DND-41 (cell line): ENCODE results near the gene LCORL.
A peak's percentile ranks its signal among the peaks of the same experiment; 100 is the strongest.

Source experiments
- ATAC-seq: fragments of 200-7000 bp; cut with Tn5 transposase; 3 replicates; pipeline ENCODE4 v1.9.1; 2021; ENCODE audit warnings: low read depth; ENCODE audit not compliant: insufficient read depth
- DNase-seq: peaks from one replicate; pipeline ENCODE4 v3.0.0-alpha.2; 2020
- H2AFZ ChIP-seq: 2 replicates; pipeline ENCODE4 v1.6.0; 2012; ENCODE audit warnings: low read depth, low read length
- H3K27ac ChIP-seq: 2 replicates; pipeline ENCODE4 v1.5.1; 2012; ENCODE audit warnings: low read length, inconsistent platforms
- H3K27me3 ChIP-seq: fragments of 200-600 bp; sonication (generic); 2 replicates; pipeline ENCODE4 v1.6.0; 2012; ENCODE audit warnings: low read length, mild to moderate bottlenecking, inconsistent platforms; ENCODE audit not compliant: insufficient read depth, poor library complexity
- H3K36me3 ChIP-seq: 2 replicates; pipeline ENCODE4 v1.5.1; 2012; ENCODE audit warnings: low read length, inconsistent platforms; ENCODE audit not compliant: insufficient read depth
- H3K4me1 ChIP-seq: 2 replicates; pipeline ENCODE4 v1.5.1; 2012; ENCODE audit warnings: mild to moderate bottlenecking, low read length; ENCODE audit not compliant: insufficient read depth
- H3K4me2 ChIP-seq: 2 replicates; pipeline ENCODE4 v1.6.0; 2012; ENCODE audit warnings: mild to moderate bottlenecking, moderate library complexity, low read length, inconsistent platforms; ENCODE audit not compliant: insufficient read depth
- H3K4me3 ChIP-seq, 2 experiments: fragments of 200-600 bp in 1 of 2; shearing (Covaris generic) in 1 of 2; 2 replicates each; pipeline ENCODE4 v1.5.1; 2012 to 2016; ENCODE audit warnings: inconsistent platforms in 2 of 2, low read length in 2 of 2, mild to moderate bottlenecking in 2 of 2, low read depth in 1 of 2, moderate library complexity in 1 of 2
- H3K79me2 ChIP-seq: 2 replicates; pipeline ENCODE4 v1.6.0; 2012; ENCODE audit warnings: low read length, inconsistent platforms; ENCODE audit not compliant: insufficient read depth
- H3K9ac ChIP-seq: 2 replicates; pipeline ENCODE4 v1.6.0; 2012; ENCODE audit warnings: low read depth, mild to moderate bottlenecking, inconsistent platforms, low read length, moderate library complexity
- H3K9me3 ChIP-seq: 2 replicates; pipeline ENCODE4 v1.5.1; 2012; ENCODE audit warnings: low read length, moderate library complexity, mild to moderate bottlenecking, inconsistent platforms; ENCODE audit not compliant: insufficient read depth, severe bottlenecking
- H4K20me1 ChIP-seq: 2 replicates; pipeline ENCODE4 v1.6.0; 2012; ENCODE audit warnings: low read length; ENCODE audit not compliant: insufficient read depth
- EZH2 ChIP-seq: IDR thresholded peaks from 3 replicates; pipeline ENCODE4 v1.6.1; 2012; ENCODE audit warnings: borderline replicate concordance, low read depth, mild to moderate bottlenecking, moderate library complexity, low read length, inconsistent platforms; ENCODE audit not compliant: severe bottlenecking
- TF ChIP-seq, protein P1 (sequence below): IDR thresholded peaks from 2 replicates; pipeline ENCODE4 v1.5.1; 2012; ENCODE audit warnings: borderline replicate concordance, low read length, moderate library complexity, mild to moderate bottlenecking; ENCODE audit not compliant: poor library complexity, severe bottlenecking; ENCODE audit errors: extremely low read depth

LCORL gene

DNA sequence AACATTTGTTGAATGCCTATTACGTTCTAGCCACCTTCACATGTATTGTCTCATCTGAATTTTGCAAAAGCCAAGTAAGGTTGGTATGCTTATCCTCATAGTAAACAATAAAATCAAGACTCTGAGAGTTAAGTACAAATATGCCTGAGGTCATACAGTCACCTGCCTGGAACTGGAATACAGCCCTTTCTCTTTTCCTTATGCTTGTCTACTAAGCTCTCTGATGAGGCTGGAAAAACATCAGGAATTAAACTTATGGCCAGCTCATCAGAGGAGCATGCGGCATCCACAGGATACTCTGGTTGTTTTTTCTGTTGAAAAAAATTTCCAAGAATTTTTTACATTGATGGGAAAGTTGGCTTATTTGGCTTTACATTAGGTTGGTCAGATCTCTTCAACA is 175.3 kb downstream of the LCORL start:
- Histone ChIP-seq H3K9me3 (peaks cover 8% of the 10 kb centered on the region), H3K27me3 (no peaks in the 10 kb centered on the region), H3K36me3 (peaks cover 61% of the 10 kb centered on the region), H4K20me1 (0 out of 2 replicates have a peak, but pooled peaks cover 3% of the 10 kb centered on the region), H3K27ac (no peak overlapping the region), H3K4me3 (no peak overlapping the region), H2AFZ (no peak overlapping the region), H3K79me2 (no peaks in the 10 kb centered on the region), H3K4me1 (no peaks in the 10 kb centered on the region), H3K9ac (no peak overlapping the region), H3K4me2 (no peak overlapping the region)
- DNase-seq: no peak
- 0 out of 3 replicates have a peak, but pooled peaks have one; percentile 9 for ATAC-seq
- TF ChIP-seq, protein P1, sequence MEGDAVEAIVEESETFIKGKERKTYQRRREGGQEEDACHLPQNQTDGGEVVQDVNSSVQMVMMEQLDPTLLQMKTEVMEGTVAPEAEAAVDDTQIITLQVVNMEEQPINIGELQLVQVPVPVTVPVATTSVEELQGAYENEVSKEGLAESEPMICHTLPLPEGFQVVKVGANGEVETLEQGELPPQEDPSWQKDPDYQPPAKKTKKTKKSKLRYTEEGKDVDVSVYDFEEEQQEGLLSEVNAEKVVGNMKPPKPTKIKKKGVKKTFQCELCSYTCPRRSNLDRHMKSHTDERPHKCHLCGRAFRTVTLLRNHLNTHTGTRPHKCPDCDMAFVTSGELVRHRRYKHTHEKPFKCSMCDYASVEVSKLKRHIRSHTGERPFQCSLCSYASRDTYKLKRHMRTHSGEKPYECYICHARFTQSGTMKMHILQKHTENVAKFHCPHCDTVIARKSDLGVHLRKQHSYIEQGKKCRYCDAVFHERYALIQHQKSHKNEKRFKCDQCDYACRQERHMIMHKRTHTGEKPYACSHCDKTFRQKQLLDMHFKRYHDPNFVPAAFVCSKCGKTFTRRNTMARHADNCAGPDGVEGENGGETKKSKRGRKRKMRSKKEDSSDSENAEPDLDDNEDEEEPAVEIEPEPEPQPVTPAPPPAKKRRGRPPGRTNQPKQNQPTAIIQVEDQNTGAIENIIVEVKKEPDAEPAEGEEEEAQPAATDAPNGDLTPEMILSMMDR: no peak
- TF ChIP-seq EZH2: no peak

DNA sequence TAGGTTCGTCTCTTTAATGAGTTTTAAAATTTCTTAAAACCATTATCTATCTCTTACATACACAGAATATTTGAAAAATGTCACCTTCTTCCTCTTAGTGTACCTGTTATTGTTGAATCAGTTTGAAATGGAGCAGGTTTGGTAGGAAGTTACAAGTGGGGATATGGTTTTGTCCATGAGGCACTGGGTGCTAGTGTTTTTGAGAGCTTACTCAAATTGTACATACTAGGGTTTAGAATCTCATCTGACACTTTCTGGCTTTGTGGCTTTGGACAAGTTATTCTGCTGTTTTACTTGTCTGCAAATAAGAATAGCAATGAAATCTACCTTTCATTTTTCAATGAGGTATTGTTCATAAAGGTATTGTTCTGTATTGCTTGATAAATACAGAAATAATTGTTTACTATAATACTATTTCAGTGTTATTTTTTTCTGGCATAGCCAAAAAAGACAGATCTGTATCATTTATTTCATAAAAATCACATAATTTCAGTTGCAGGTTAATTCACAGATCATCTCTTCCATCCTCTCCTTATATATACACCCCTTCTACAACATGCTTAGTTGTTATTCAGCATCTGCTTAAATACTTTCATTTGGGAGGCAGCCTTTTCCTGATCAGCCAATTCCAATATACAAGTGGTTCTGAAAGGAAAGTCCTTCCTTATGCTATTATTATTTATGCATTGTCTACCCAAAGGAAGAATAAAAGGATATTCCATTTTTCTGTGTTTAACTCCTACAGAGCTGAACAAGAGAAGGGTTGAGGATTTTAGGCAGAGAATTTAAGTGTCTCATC is 197.5 kb downstream of the LCORL start:
- Histone ChIP-seq H3K4me2 (no peak overlapping the region), H2AFZ (no peak overlapping the region), H3K79me2 (peaks cover 85% of the 10 kb centered on the region), H3K27me3 (no peaks in the 10 kb centered on the region), H3K4me1 (0 out of 2 replicates have a peak, but pooled peaks cover 3% of the 10 kb centered on the region), H3K27ac (no peak overlapping the region), H3K4me3 (no peak overlapping the region), H3K36me3 (peaks cover 96% of the 10 kb centered on the region), H4K20me1 (peaks cover 6% of the 10 kb centered on the region; the same call in 1 of the 2 replicates), H3K9me3 (no peaks in the 10 kb centered on the region), H3K9ac (no peak overlapping the region)
- TF ChIP-seq EZH2: no peak
- TF ChIP-seq, protein P1: no peak
- no peak for ATAC-seq
- DNase-seq: no peak

DNA sequence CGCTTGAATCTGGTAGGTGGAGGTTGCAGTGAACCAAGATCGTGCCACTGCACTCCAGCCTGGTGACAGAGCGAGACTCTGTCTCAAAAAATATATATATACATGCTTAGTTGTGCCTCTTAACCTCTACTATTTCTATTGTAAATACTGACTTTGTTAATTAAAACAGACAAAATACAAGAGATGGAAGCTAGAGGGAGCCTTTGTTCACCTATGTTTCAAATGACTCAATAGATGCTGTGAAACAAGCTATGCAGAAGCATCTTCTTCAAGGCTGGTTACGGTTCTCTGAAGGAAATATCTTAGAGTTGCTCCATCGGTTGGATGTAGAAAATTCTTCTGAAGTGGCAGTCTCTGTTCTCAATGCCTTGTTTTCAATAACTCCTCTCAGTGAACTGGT is 204.5 kb downstream of the LCORL start:
- H4K20me1 ChIP-seq: peaks cover 25% of the 10 kb centered on the region
- no peak overlapping the region for H3K9ac ChIP-seq
- peaks cover 38% of the 10 kb centered on the region for H3K4me1 ChIP-seq
- no peak overlapping the region for H3K4me3 ChIP-seq
- H3K27me3 ChIP-seq: no peaks in the 10 kb centered on the region
- H2AFZ ChIP-seq: no peak overlapping the region
- TF ChIP-seq, protein P1: peak; percentile 62
- no peak for TF ChIP-seq EZH2
- peak; percentile 76 for ATAC-seq
- no peak for DNase-seq
- peaks cover 96% of the 10 kb centered on the region for H3K79me2 ChIP-seq
- H3K36me3 ChIP-seq: peaks cover 89% of the 10 kb centered on the region
- no peaks in the 10 kb centered on the region for H3K9me3 ChIP-seq
- H3K4me2 ChIP-seq: peak overlapping the region; percentile 39; the same call in 1 of the 2 replicates
- H3K27ac ChIP-seq: no peak overlapping the region

DNA sequence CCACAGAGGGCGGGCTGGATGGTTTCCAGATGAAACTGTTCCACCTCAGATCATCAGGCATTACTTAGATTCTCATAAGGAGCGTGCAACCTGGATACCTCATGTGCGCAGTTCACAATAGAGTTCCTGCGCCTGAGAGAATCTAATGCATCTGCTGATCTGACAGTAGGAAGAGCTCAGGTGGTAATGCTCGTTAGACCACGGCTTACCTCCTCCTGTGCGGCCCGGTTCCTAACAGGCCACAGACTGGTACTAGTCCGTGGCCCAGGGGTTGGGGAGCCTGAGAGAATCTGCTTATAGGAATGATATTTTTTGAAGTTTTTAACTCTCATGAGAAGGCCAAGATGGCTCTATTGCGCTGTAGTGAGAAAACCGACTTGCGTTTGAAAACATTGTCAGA is 205.4 kb downstream of the LCORL start:
- H3K4me1 ChIP-seq: peaks cover 38% of the 10 kb centered on the region
- no peak overlapping the region for H3K9ac ChIP-seq
- no peak overlapping the region for H3K27ac ChIP-seq
- H3K79me2 ChIP-seq: peaks cover 97% of the 10 kb centered on the region
- H3K36me3 ChIP-seq: peaks cover 86% of the 10 kb centered on the region
- H3K9me3 ChIP-seq: no peaks in the 10 kb centered on the region
- peaks cover 25% of the 10 kb centered on the region for H4K20me1 ChIP-seq
- H2AFZ ChIP-seq: no peak overlapping the region
- DNase-seq (no peak), ATAC-seq (no peak)
- H3K27me3 ChIP-seq: no peaks in the 10 kb centered on the region
- H3K4me3 ChIP-seq: no peak overlapping the region
- TF ChIP-seq, protein P1: no peak
- TF ChIP-seq EZH2: no peak
- peak overlapping the region; percentile 39; the same call in 1 of the 2 replicates for H3K4me2 ChIP-seq
